ENCODE results near the gene ARFGEF3. TPM values are rescaled to one million over a fixed set of nuclear protein-coding genes. Genes with fewer than 3 reads are reported as not detected.

Gene ARFGEF3, protein sequence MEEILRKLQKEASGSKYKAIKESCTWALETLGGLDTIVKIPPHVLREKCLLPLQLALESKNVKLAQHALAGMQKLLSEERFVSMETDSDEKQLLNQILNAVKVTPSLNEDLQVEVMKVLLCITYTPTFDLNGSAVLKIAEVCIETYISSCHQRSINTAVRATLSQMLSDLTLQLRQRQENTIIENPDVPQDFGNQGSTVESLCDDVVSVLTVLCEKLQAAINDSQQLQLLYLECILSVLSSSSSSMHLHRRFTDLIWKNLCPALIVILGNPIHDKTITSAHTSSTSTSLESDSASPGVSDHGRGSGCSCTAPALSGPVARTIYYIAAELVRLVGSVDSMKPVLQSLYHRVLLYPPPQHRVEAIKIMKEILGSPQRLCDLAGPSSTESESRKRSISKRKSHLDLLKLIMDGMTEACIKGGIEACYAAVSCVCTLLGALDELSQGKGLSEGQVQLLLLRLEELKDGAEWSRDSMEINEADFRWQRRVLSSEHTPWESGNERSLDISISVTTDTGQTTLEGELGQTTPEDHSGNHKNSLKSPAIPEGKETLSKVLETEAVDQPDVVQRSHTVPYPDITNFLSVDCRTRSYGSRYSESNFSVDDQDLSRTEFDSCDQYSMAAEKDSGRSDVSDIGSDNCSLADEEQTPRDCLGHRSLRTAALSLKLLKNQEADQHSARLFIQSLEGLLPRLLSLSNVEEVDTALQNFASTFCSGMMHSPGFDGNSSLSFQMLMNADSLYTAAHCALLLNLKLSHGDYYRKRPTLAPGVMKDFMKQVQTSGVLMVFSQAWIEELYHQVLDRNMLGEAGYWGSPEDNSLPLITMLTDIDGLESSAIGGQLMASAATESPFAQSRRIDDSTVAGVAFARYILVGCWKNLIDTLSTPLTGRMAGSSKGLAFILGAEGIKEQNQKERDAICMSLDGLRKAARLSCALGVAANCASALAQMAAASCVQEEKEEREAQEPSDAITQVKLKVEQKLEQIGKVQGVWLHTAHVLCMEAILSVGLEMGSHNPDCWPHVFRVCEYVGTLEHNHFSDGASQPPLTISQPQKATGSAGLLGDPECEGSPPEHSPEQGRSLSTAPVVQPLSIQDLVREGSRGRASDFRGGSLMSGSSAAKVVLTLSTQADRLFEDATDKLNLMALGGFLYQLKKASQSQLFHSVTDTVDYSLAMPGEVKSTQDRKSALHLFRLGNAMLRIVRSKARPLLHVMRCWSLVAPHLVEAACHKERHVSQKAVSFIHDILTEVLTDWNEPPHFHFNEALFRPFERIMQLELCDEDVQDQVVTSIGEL (N-terminal part only)
- 0.61 and 0.71 TPM in 2 replicates for total RNA-seq (2021)
- percentile 30 among the genes with signal in this experiment for Bru-seq, nascent RNA
- BruChase-seq, experiment 1, labeled RNA remaining after a 2-hour chase, result percentile 26 among the genes with signal in this experiment
- BruChase-seq, experiment 2, labeled RNA remaining after a 6-hour chase, result percentile 32 among the genes with signal in this experiment
- long read RNA-seq, result 0 reads

DNA sequence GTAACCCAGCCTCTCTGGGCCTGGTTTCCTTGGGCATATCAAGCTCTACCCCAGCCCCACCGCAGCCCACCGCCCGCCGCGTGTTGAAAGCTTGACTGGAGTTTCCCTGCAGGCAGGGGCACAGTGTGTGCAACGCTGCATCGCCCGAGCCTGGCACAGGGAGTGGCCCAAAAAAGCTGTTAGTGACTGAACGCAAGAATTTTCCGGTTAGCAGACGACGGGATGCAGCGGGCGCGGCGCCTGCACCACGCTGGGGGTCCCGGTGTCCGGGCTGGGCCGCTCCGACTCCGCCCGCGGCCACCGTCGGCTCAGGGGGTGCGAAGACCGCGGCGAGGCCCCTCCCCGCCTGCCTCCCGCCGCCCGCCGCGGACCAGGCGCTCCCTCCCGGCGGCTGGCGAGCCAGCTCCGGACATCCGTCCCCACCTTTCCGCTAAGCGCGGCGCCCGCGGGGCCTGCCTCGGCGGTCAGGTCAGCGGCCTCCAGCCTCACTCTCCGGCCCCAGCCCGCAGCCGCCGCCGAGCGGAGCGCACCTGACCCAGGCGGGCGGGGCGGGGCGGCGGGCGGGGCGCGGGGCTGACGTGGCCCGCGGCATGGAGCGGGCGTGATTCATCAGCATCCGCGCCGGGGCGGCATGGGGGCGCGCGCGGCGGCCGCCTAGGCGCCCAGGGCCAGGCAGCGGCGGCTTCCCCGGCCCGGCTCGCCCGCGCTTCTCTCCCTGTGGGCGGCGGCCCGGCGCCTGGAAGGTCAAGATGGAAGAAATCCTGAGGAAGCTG lies at the start of gene ARFGEF3:
ARFGEF3 (plus strand) TSS at position 602 of the 773 bp plus-strand sequence; CDS start at position 750, 148 bp downstream.
- peaks cover 80% of the 10 kb centered on the region for H3K27me3 ChIP-seq (replicated peaks; ENCODE audit: insufficient read depth, low read depth, low read length, poor library complexity)
- intact Hi-C loops (cut with micrococcal nuclease; ENCODE audit: unreplicated experiment), result no loop called here
- H3K27ac ChIP-seq (ENCODE audit: low read depth, low read length, poor library complexity, severe bottlenecking), result no peak within 1 kb of the TSS
- TF ChIP-seq CTCF (conservative IDR thresholded peaks at IDR 0.05; ENCODE audit: low read depth, low read length) (no peak), EZH2 (IDR thresholded peaks at IDR 0.05; ENCODE audit: borderline replicate concordance, low read depth, low read length, poor library complexity, severe bottlenecking) (peak; percentile 67)
- DNase-seq (ENCODE audit: low spot score), result peak; percentile 46
- ChIA-PET CTCF (interaction anchor here (0.8 kb wide), 1 partner anchor 612 kb away, joined by 3 read pairs; the partner anchor contains the start of gene CCDC28A), POLR2A (ENCODE audit: low non-redundant PET) (no interaction called here)
- no peaks in the 10 kb centered on the region for H3K36me3 ChIP-seq (ENCODE audit: insufficient read depth, low read length, poor library complexity, severe bottlenecking)
- BruUV-seq (replicated peaks), result no TSS peak
- no peaks in the 10 kb centered on the region for H3K9me3 ChIP-seq (ENCODE audit: low read depth, low read length, poor library complexity, severe bottlenecking)
- H3K4me3 ChIP-seq (ENCODE audit: low read depth, low read length, poor library complexity, severe bottlenecking), result peak within 1 kb of the TSS; percentile 49
- no peaks in the 10 kb centered on the region for H3K4me1 ChIP-seq (ENCODE audit: insufficient read depth, low read length, poor library complexity, severe bottlenecking)

GRCh38 chr6:138113588-138114210 lies 48.0 kb upstream of the ARFGEF3 start:
- Histone ChIP-seq H3K36me3 (ENCODE audit: insufficient read depth, low read length, poor library complexity, severe bottlenecking) (no peaks in the 10 kb centered on the region), H3K4me3 (ENCODE audit: low read depth, low read length, poor library complexity, severe bottlenecking) (no peak overlapping the region), H3K27ac (ENCODE audit: low read depth, low read length, poor library complexity, severe bottlenecking) (no peak overlapping the region), H3K9me3 (ENCODE audit: low read depth, low read length, poor library complexity, severe bottlenecking) (no peaks in the 10 kb centered on the region), H3K4me1 (ENCODE audit: insufficient read depth, low read length, poor library complexity, severe bottlenecking) (no peaks in the 10 kb centered on the region), H3K27me3 (replicated peaks; ENCODE audit: insufficient read depth, low read depth, low read length, poor library complexity) (peaks cover 6% of the 10 kb centered on the region)
- TF ChIP-seq CTCF (conservative IDR thresholded peaks at IDR 0.05; ENCODE audit: low read depth, low read length), result 0 out of 2 replicates have a peak, but pooled peaks have one; percentile 16
- no peak for TF ChIP-seq EZH2 (IDR thresholded peaks at IDR 0.05; ENCODE audit: borderline replicate concordance, low read depth, low read length, poor library complexity, severe bottlenecking)
- intact Hi-C loops (cut with micrococcal nuclease; ENCODE audit: unreplicated experiment), result loop anchor here (10.0 kb wide), 1 partner anchor 401 kb away; no protein-coding TSS in a partner anchor
- BruUV-seq (replicated peaks), result no TSS peak
- ChIA-PET POLR2A (ENCODE audit: low non-redundant PET) (no interaction called here), CTCF (interaction anchor here (0.6 kb wide), 2 partner anchors 176 to 703 kb away, joined by 4 to 8 read pairs; no protein-coding TSS in a partner anchor)
- DNase-seq (ENCODE audit: low spot score), result peak; percentile 33

All from A673 (cell line).